Activated B cell treated with CpG ODN at 0.5 μM for 24 hours (primary cell): ENCODE results near the gene NCKAP5. TPM values are rescaled to one million over a fixed set of nuclear protein-coding genes. Genes with fewer than 3 reads are reported as not detected.

Source experiments
- ATAC-seq: fragments of 200-7000 bp; cut with Tn5 transposase; one replicate; pipeline ENCODE4 v1.10.0; 2021; ENCODE audit warnings: low read depth, mild to moderate bottlenecking, moderate library complexity
- CTCF ChIA-PET: fragments of 350-600 bp; sonication (Branson Sonifier 250); formaldehyde crosslinking; loops from one replicate; lab custom pipeline; 2021; ENCODE audit warnings: antibody characterized with exemption; lab: Charles Lee
- POLR2A ChIA-PET: fragments of 350-600 bp; sonication (Branson Sonifier 250); formaldehyde crosslinking; loops from one replicate; lab custom pipeline; 2021; ENCODE audit warnings: antibody characterized with exemption; lab: Charles Lee
- DNase-seq: peaks from one replicate; pipeline ENCODE4 v3.0.0; 2022
- H3K27ac Mint-ChIP-seq: one replicate; pipeline ENCODE4 v1.8.0; 2020; ENCODE audit warnings: mixed read lengths
- H3K27me3 Mint-ChIP-seq: one replicate; pipeline ENCODE4 v1.8.0; 2021; ENCODE audit warnings: mixed read lengths
- H3K36me3 Mint-ChIP-seq: one replicate; pipeline ENCODE4 v1.8.0; 2021; ENCODE audit warnings: low read depth, mixed read lengths
- H3K4me1 Mint-ChIP-seq: one replicate; pipeline ENCODE4 v1.8.0; 2021; ENCODE audit warnings: mixed read lengths
- H3K4me3 Mint-ChIP-seq: one replicate; pipeline ENCODE4 v1.8.0; 2020; ENCODE audit warnings: mild to moderate bottlenecking, mixed read lengths
- H3K9me3 Mint-ChIP-seq: one replicate; pipeline ENCODE4 v1.8.0; 2020; ENCODE audit warnings: mixed read lengths
- CTCF ChIP-seq: fragments of 200-600 bp; IDR thresholded peaks from one replicate; pipeline ENCODE4 v1.8.0; 2022; ENCODE audit warnings: antibody characterized with exemption, mild to moderate bottlenecking
- intact Hi-C: fragments of 100-400 bp; cut with micrococcal nuclease; formaldehyde crosslinking; loops from one replicate; pipeline ENCODE4 v1.15.1; 2024
- total RNA-seq: library from RNA; stranded (reverse); gene quantifications from 2 replicates; pipeline ENCODE4 v1.2.3, GENCODE V29; 2022

The NCKAP5 gene
- total RNA-seq, 1 donor from 2014 or later, result not detected

GRCh38 chr2:133090358-133090757 is 477.9 kb downstream of the NCKAP5 start:
- peaks cover 5% of the 10 kb centered on the region for H3K9me3 Mint-ChIP-seq
- H3K27ac Mint-ChIP-seq, result no peak overlapping the region
- TF ChIP-seq CTCF, result no peak
- CTCF ChIA-PET, result no interaction called here
- no peaks in the 10 kb centered on the region for H3K27me3 Mint-ChIP-seq
- ATAC-seq, result no peak
- intact Hi-C loops, result no loop called here
- POLR2A ChIA-PET, result no interaction called here
- H3K36me3 Mint-ChIP-seq, result no peaks in the 10 kb centered on the region
- DNase-seq, result no peak
- no peak overlapping the region for H3K4me3 Mint-ChIP-seq
- no peaks in the 10 kb centered on the region for H3K4me1 Mint-ChIP-seq

DNA sequence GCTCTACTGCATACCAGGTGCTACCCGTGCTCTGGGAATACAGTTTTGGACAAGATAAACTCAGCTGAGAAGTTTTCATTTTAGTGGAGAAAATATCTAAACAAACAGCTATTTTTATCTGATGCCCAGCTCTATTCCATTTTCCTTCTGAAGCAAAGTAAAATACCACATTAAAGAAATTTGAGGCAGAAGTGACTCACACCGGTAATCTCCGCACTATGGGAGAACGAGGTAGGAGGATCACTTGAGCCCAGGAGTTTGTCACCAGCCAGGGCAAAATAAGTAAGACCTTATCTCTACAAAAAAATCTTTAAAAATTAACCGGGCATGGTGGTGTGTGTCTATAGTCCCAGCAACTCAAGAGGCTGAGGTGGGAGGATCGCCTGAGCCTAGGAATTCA is 482.1 kb downstream of the NCKAP5 start:
- H3K4me3 Mint-ChIP-seq, result no peak overlapping the region
- no peak for ATAC-seq
- H3K36me3 Mint-ChIP-seq, result no peaks in the 10 kb centered on the region
- no peaks in the 10 kb centered on the region for H3K27me3 Mint-ChIP-seq
- no peak for TF ChIP-seq CTCF
- ChIA-PET CTCF (no interaction called here), POLR2A (no interaction called here)
- no peak for DNase-seq
- peaks cover 2% of the 10 kb centered on the region for H3K9me3 Mint-ChIP-seq
- no peak overlapping the region for H3K27ac Mint-ChIP-seq
- intact Hi-C loops, result no loop called here
- H3K4me1 Mint-ChIP-seq, result no peaks in the 10 kb centered on the region

- DNase-seq (no peak), ATAC-seq (no peak)
- Mint-ChIP-seq H3K4me1 (no peaks in the 10 kb centered on the region), H3K9me3 (peaks cover 2% of the 10 kb centered on the region), H3K27ac (no peak overlapping the region), H3K36me3 (no peaks in the 10 kb centered on the region), H3K27me3 (no peaks in the 10 kb centered on the region), H3K4me3 (no peak overlapping the region)
- intact Hi-C loops, result no loop called here
- ChIA-PET POLR2A (no interaction called here), CTCF (no interaction called here)
- no peak for TF ChIP-seq CTCF
These were observed 482.6 kb downstream of the NCKAP5 start for GRCh38 chr2:133085646-133086045.

DNA sequence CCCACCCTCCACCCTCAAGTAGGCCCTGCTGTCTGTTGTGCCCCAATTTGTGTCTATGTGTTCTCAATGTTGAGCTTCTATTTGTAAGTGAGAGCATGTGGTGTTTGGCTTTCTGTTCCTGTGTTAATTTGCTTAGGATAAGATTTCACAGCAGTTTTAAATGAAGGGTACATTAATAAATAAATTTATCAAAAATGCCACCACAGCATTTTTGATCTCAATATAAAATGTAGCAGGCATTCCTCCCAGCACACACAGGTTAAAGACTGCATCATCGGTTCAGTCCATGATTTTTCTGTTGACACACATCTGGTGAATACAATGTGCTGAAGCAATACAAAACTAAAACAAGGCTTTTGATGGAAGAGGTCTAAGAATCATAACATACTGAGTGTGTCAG is 486.2 kb downstream of the NCKAP5 start:
- H3K27ac Mint-ChIP-seq, result no peak overlapping the region
- H3K36me3 Mint-ChIP-seq, result no peaks in the 10 kb centered on the region
- H3K4me1 Mint-ChIP-seq, result no peaks in the 10 kb centered on the region
- H3K9me3 Mint-ChIP-seq, result no peaks in the 10 kb centered on the region
- no peak for TF ChIP-seq CTCF
- DNase-seq, result no peak
- H3K4me3 Mint-ChIP-seq, result no peak overlapping the region
- POLR2A ChIA-PET, result no interaction called here
- ATAC-seq, result no peak
- intact Hi-C loops, result no loop called here
- CTCF ChIA-PET, result no interaction called here
- H3K27me3 Mint-ChIP-seq, result no peaks in the 10 kb centered on the region

DNA sequence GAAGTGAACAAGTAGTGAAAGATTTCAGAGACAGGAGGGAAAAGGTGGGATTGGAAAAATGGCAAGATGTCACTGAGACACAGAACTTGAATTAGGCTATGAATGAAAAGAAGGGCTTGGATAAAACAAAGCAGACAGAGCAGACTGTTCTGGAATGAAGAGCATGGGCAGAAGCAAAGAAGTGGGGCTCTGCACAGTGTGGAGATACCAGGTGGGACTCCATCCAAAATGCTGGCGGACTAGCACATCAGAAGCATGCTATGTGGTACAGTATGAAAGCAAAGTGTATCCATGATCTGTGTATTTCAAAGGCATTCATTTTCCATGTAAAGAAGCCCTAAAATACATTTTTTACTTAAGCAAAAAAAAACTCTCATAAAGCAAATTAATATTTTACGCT is 487.4 kb downstream of the NCKAP5 start:
- ChIA-PET POLR2A (no interaction called here), CTCF (no interaction called here)
- Mint-ChIP-seq H3K36me3 (no peaks in the 10 kb centered on the region), H3K27me3 (no peaks in the 10 kb centered on the region), H3K27ac (no peak overlapping the region), H3K4me3 (no peak overlapping the region), H3K4me1 (no peaks in the 10 kb centered on the region), H3K9me3 (no peaks in the 10 kb centered on the region)
- ATAC-seq, result no peak
- no peak for TF ChIP-seq CTCF
- no peak for DNase-seq
- intact Hi-C loops, result no loop called here
